Endodermal cell (in vitro differentiated cells): Measurements from ENCODE around the gene HENMT1. TPM values are rescaled to one million over a fixed set of nuclear protein-coding genes. Genes with fewer than 3 reads are reported as not detected.

Experiments
- DNase-seq: peaks from one replicate; pipeline ENCODE4 v3.0.0-alpha.2; 2017
- H3K27ac ChIP-seq: 2 replicates; pipeline ENCODE4 v1.5.1; 2013; ENCODE audit warnings: mild to moderate bottlenecking, low read depth, low read length, moderate library complexity
- H3K27me3 ChIP-seq: 2 replicates; pipeline ENCODE4 v1.6.1; 2013; ENCODE audit warnings: mild to moderate bottlenecking, low read length, moderate library complexity; ENCODE audit not compliant: insufficient read depth, control insufficient read depth, poor library complexity, severe bottlenecking
- H3K36me3 ChIP-seq: 2 replicates; pipeline ENCODE4 v1.7.0; 2013; ENCODE audit warnings: mild to moderate bottlenecking, low read length, moderate library complexity; ENCODE audit not compliant: control insufficient read depth, insufficient read depth
- H3K4me1 ChIP-seq: one replicate; pipeline ENCODE4 v1.7.0; 2013; ENCODE audit warnings: low read length; ENCODE audit not compliant: control insufficient read depth, insufficient read depth
- H3K4me3 ChIP-seq: 2 replicates; pipeline ENCODE4 v1.5.1; 2013; ENCODE audit warnings: mild to moderate bottlenecking, low read length, moderate library complexity
- H3K9ac ChIP-seq: 2 replicates; pipeline ENCODE4 v1.6.1; 2013; ENCODE audit warnings: mild to moderate bottlenecking, low read length, moderate library complexity; ENCODE audit not compliant: poor library complexity, severe bottlenecking; ENCODE audit errors: extremely low read depth
- H3K9me3 ChIP-seq: 2 replicates; pipeline ENCODE4 v1.6.1; 2013; ENCODE audit warnings: mild to moderate bottlenecking, low read length, moderate library complexity; ENCODE audit not compliant: control insufficient read depth
- H3K27ac Mint-ChIP-seq: 2 replicates; pipeline ENCODE4 v1.8.0; 2020; ENCODE audit warnings: mixed read lengths
- H3K27me3 Mint-ChIP-seq: 2 replicates; pipeline ENCODE4 v1.8.0; 2021; ENCODE audit warnings: mild to moderate bottlenecking, mixed read lengths; ENCODE audit not compliant: insufficient read depth
- H3K36me3 Mint-ChIP-seq: 2 replicates; pipeline ENCODE4 v1.8.0; 2020; ENCODE audit warnings: low read depth, mixed read lengths
- H3K4me1 Mint-ChIP-seq: 2 replicates; pipeline ENCODE4 v1.8.0; 2020; ENCODE audit warnings: mixed read lengths
- H3K4me3 Mint-ChIP-seq: 2 replicates; pipeline ENCODE4 v1.8.0; 2020; ENCODE audit warnings: mild to moderate bottlenecking, moderate library complexity, mixed read lengths
- H3K9me3 Mint-ChIP-seq: 2 replicates; pipeline ENCODE4 v1.8.0; 2020; ENCODE audit warnings: mild to moderate bottlenecking, mixed read lengths
- WGBS, 2 experiments: methylation state at CpG; one replicate each; pipeline versions ENCODE4 v1.1.5 to v1.1.7; 2013; ENCODE audit warnings: missing lambda C conversion rate in 2 of 2, mixed read lengths in 1 of 2; ENCODE audit not compliant: insufficient coverage in 1 of 2, insufficient read length in 1 of 2; 5-methylcytosine and 5-hydroxymethylcytosine counted together
- total RNA-seq, 2 donors: library from RNA; stranded (reverse); fragmentation: NEBNext Ultra II Directional in 1 of 2; extraction: Animal tissue kit (Norgen Biotek cat#: 25700) in 1 of 2; gene quantifications; 2 replicates in 1 of 2; 3 replicates in 1 of 2; pipeline ENCODE4 v1.2.1, GENCODE V29; 2021
- TF ChIP-seq, protein P1 (sequence below): fragments of 200-600 bp; sonication (generic); conservative IDR thresholded peaks from 2 replicates; pipeline ENCODE4 v1.5.0; 2021; ENCODE audit warnings: antibody characterized with exemption, mild to moderate bottlenecking

The HENMT1 gene
- total RNA-seq, 2 donors from 2014 or later, result 4.3 to 7.4 TPM

DNA sequence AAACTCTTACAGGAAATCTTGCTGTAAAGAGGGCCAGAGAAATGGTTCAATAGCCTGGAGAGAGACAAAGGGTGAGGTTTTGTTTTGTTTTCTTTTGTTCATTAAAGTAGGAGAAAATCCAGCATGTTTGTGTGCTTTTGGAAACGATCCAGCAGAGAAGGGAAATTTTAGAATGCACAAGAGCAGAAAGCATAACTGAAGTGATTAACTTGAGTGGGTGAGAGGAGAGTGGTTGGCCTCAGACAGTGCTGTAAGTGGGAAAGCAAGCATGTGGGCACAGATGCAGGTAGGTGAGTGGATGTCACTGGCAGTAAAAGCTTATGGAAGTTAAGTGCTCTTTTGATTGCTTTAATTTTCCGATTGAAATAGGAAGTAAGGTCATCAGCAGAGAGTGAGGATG, 50.8 kb downstream of the HENMT1 start:
- H3K9me3 ChIP-seq, result no peaks in the 10 kb centered on the region
- Mint-ChIP-seq H3K36me3 (no peaks in the 10 kb centered on the region), H3K27ac (no peak overlapping the region), H3K4me3 (no peak overlapping the region), H3K9me3 (no peaks in the 10 kb centered on the region), H3K4me1 (no peaks in the 10 kb centered on the region), H3K27me3 (no peaks in the 10 kb centered on the region)
- TF ChIP-seq, protein P1, sequence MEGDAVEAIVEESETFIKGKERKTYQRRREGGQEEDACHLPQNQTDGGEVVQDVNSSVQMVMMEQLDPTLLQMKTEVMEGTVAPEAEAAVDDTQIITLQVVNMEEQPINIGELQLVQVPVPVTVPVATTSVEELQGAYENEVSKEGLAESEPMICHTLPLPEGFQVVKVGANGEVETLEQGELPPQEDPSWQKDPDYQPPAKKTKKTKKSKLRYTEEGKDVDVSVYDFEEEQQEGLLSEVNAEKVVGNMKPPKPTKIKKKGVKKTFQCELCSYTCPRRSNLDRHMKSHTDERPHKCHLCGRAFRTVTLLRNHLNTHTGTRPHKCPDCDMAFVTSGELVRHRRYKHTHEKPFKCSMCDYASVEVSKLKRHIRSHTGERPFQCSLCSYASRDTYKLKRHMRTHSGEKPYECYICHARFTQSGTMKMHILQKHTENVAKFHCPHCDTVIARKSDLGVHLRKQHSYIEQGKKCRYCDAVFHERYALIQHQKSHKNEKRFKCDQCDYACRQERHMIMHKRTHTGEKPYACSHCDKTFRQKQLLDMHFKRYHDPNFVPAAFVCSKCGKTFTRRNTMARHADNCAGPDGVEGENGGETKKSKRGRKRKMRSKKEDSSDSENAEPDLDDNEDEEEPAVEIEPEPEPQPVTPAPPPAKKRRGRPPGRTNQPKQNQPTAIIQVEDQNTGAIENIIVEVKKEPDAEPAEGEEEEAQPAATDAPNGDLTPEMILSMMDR, result no peak
- no peak for DNase-seq
- H3K9ac ChIP-seq, result no peak overlapping the region
- no peaks in the 10 kb centered on the region for H3K27me3 ChIP-seq
- no peaks in the 10 kb centered on the region for H3K4me1 ChIP-seq
- H3K4me3 ChIP-seq, result no peak overlapping the region
- 85 to 91% methylated on average over 2 of the region's 2 CpGs for WGBS, 2 experiments
- peaks cover 9% of the 10 kb centered on the region for H3K36me3 ChIP-seq
- H3K27ac ChIP-seq, result no peak overlapping the region

DNA sequence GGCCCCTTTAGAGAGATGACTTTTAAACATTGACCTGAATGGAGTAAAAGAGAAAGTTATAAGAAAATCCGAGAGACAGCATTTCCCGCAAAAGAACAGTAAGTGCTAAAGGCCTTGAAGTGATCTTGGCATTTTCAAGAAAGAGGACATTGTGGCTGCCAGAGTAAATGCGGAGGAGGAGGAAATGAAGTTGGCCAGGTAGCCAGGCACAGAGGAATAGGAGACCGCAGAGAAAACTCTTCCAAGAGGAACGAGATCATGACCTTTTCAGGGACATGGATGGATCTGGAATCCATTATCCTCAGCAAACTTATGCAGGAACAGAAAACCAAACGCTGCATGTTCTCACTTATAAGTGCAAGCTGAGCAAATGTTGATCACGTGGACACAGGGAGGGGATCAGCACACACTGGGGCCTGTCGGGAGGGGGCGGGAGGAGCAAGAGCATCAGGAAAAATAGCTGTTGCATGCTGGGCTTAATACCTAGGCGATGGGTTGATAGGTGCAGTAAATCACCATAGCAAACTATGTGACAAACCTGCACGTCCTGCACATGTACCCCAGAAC, 51.3 kb downstream of the HENMT1 start:
- H3K4me3 ChIP-seq, result no peak overlapping the region
- H3K4me1 Mint-ChIP-seq, result no peaks in the 10 kb centered on the region
- no peaks in the 10 kb centered on the region for H3K9me3 Mint-ChIP-seq
- WGBS, 2 experiments, result 91 to 93% methylated on average over 10 to 11 of the region's 11 CpGs
- H3K27me3 ChIP-seq, result no peaks in the 10 kb centered on the region
- H3K9ac ChIP-seq, result no peak overlapping the region
- no peak for DNase-seq
- H3K27ac ChIP-seq, result no peak overlapping the region
- H3K27ac Mint-ChIP-seq, result no peak overlapping the region
- no peaks in the 10 kb centered on the region for H3K36me3 Mint-ChIP-seq
- H3K4me3 Mint-ChIP-seq, result no peak overlapping the region
- peaks cover 9% of the 10 kb centered on the region for H3K36me3 ChIP-seq
- H3K9me3 ChIP-seq, result no peaks in the 10 kb centered on the region
- H3K4me1 ChIP-seq, result no peaks in the 10 kb centered on the region
- H3K27me3 Mint-ChIP-seq, result no peaks in the 10 kb centered on the region
- TF ChIP-seq, protein P1, result no peak

DNA sequence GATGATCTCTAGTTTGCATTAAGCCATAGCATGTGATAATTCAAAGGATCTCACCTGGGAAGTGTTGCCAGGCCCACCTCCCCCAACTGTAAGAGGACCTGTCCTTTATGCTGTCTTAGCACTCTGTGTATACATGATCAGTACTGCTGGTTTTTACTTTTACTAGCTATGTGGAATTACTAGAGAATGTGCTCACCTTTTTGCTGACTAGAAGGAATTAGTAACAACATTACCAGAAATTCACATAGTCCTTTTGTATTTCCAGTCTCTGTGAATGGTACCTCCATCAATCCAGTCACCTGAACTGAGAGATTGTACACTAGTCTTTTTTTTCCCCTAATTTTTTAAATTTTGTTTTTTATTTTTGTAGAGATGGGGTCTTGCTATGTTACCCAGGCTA, 54.4 kb downstream of the HENMT1 start:
- H3K27me3 Mint-ChIP-seq, result no peaks in the 10 kb centered on the region
- H3K4me3 ChIP-seq, result no peak overlapping the region
- H3K4me1 ChIP-seq, result no peaks in the 10 kb centered on the region
- no peak overlapping the region for H3K27ac ChIP-seq
- H3K4me3 Mint-ChIP-seq, result no peak overlapping the region
- peaks cover 29% of the 10 kb centered on the region for H3K36me3 ChIP-seq
- H3K27me3 ChIP-seq, result no peaks in the 10 kb centered on the region
- no peaks in the 10 kb centered on the region for H3K9me3 ChIP-seq
- H3K36me3 Mint-ChIP-seq, result peaks cover 3% of the 10 kb centered on the region
- H3K9me3 Mint-ChIP-seq, result no peaks in the 10 kb centered on the region
- no peak overlapping the region for H3K27ac Mint-ChIP-seq
- TF ChIP-seq, protein P1, result no peak
- no peaks in the 10 kb centered on the region for H3K4me1 Mint-ChIP-seq
- no peak for DNase-seq
- H3K9ac ChIP-seq, result no peak overlapping the region
